PC-9 (cell line): Measurements from ENCODE around the gene PLPP6. TPM values are rescaled to one million over a fixed set of nuclear protein-coding genes. Genes with fewer than 3 reads are reported as not detected.

ENCODE experiments used
- BruUV-seq: library from RNA; stranded (reverse); fragments of 400-500 nt; replicated peaks from 2 replicates; lab custom pipeline; 2021; lab: Mats Ljungman, UMichigan
- CTCF ChIA-PET: fragments of 300-600 bp; sonication (Branson Sonifier 250); formaldehyde crosslinking; loops from one replicate; lab custom pipeline; 2022; ENCODE audit warnings: antibody characterized with exemption; lab: Charles Lee
- POLR2A ChIA-PET: fragments of 300-600 bp; sonication (Branson Sonifier 250); formaldehyde crosslinking; loops from one replicate; lab custom pipeline; 2022; ENCODE audit warnings: antibody characterized with exemption; ENCODE audit not compliant: unreplicated experiment; lab: Charles Lee
- DNase-seq, 2 experiments: peaks; one replicate each; pipeline versions ENCODE4 v3.0.0 to v3.0.0-alpha.2; 2015 to 2022; ENCODE audit warnings: mixed read lengths in 1 of 2
- H2AFZ ChIP-seq: fragments of 200-600 bp; sonication (generic); 2 replicates; pipeline ENCODE4 v1.8.1; 2017; ENCODE audit warnings: antibody characterized with exemption
- H3F3A ChIP-seq: fragments of 200-600 bp; sonication (generic); 2 replicates; pipeline ENCODE4 v1.8.1; 2017; ENCODE audit warnings: antibody characterized with exemption, mild to moderate bottlenecking, low read depth; ENCODE audit not compliant: insufficient read depth
- H3K27ac ChIP-seq: fragments of 200-600 bp; sonication (generic); 2 replicates; pipeline ENCODE4 v1.6.1; 2016; ENCODE audit warnings: mixed run types
- H3K27me3 ChIP-seq: fragments of 200-600 bp; sonication (generic); 2 replicates; pipeline ENCODE4 v1.6.1; 2016; ENCODE audit warnings: low read depth, mixed run types; ENCODE audit not compliant: insufficient read depth
- H3K36me3 ChIP-seq: fragments of 200-600 bp; sonication (generic); 2 replicates; pipeline ENCODE4 v1.6.1; 2016; ENCODE audit warnings: low read depth, mixed run types
- H3K4me1 ChIP-seq: fragments of 200-600 bp; sonication (generic); replicated peaks from 2 replicates; pipeline ENCODE4 v1.6.1; 2016; ENCODE audit warnings: mixed run types; ENCODE audit not compliant: insufficient read depth
- H3K4me2 ChIP-seq: fragments of 200-600 bp; sonication (generic); 2 replicates; pipeline ENCODE4 v1.6.1; 2017; ENCODE audit warnings: mixed run types
- H3K4me3 ChIP-seq: fragments of 200-600 bp; sonication (generic); 2 replicates; pipeline ENCODE4 v1.6.1; 2016; ENCODE audit warnings: mixed run types
- H3K79me2 ChIP-seq: fragments of 200-600 bp; sonication (generic); 2 replicates; pipeline ENCODE4 v1.6.1; 2017; ENCODE audit warnings: low read depth, mixed run types
- H3K9me2 ChIP-seq: fragments of 200-600 bp; sonication (generic); 2 replicates; pipeline ENCODE4 v1.8.1; 2017; ENCODE audit warnings: mild to moderate bottlenecking; ENCODE audit not compliant: insufficient read depth
- H3K9me3 ChIP-seq: fragments of 200-600 bp; sonication (generic); 2 replicates; pipeline ENCODE4 v1.8.1; 2016; ENCODE audit warnings: low read depth; ENCODE audit not compliant: insufficient read depth
- H4K20me1 ChIP-seq: fragments of 200-600 bp; sonication (generic); 2 replicates; pipeline ENCODE4 v1.8.1; 2017; ENCODE audit not compliant: insufficient read depth
- CTCF ChIP-seq: fragments of 200-600 bp; sonication (generic); conservative IDR thresholded peaks from 2 replicates; pipeline ENCODE4 v1.6.1; 2017; ENCODE audit warnings: mixed run types, antibody characterized with exemption, mild to moderate bottlenecking, moderate library complexity
- EZH2 ChIP-seq: fragments of 200-600 bp; sonication (generic); IDR thresholded peaks from 2 replicates; pipeline ENCODE4 v1.8.0; 2017; ENCODE audit warnings: antibody characterized with exemption, low read depth
- intact Hi-C: fragments of 100-400 bp; cut with micrococcal nuclease; formaldehyde crosslinking; loops from one replicate; pipeline ENCODE4 v1.10.0; 2022; ENCODE audit not compliant: unreplicated experiment
- total RNA-seq: library from RNA; stranded (reverse); gene quantifications from 2 replicates; pipeline ENCODE4 v1.2.3, GENCODE V29; 2021

The PLPP6 gene
- total RNA-seq, 1 experiment from 2014 or later: 5.9 TPM

GRCh38 chr9:4680750-4681149 lies 18.7 kb downstream of the PLPP6 start:
- no peaks in the 10 kb centered on the region for H3K9me2 ChIP-seq
- BruUV-seq: no TSS peak
- no peaks in the 10 kb centered on the region for H3K36me3 ChIP-seq
- no peak for DNase-seq
- no peak overlapping the region for H2AFZ ChIP-seq
- CTCF ChIA-PET: no interaction called here
- intact Hi-C loops: no loop called here
- H3F3A ChIP-seq: peaks cover 15% of the 10 kb centered on the region
- H3K4me2 ChIP-seq: peak overlapping the region; percentile 88
- POLR2A ChIA-PET: no interaction called here
- no peaks in the 10 kb centered on the region for H4K20me1 ChIP-seq
- H3K9me3 ChIP-seq: no peaks in the 10 kb centered on the region
- H3K27me3 ChIP-seq: no peaks in the 10 kb centered on the region
- peaks cover 20% of the 10 kb centered on the region for H3K4me1 ChIP-seq
- peaks cover 32% of the 10 kb centered on the region for H3K79me2 ChIP-seq
- H3K4me3 ChIP-seq: peak overlapping the region; percentile 87
- no peak for TF ChIP-seq EZH2
- no peak for TF ChIP-seq CTCF
- no peak overlapping the region for H3K27ac ChIP-seq

GRCh38 chr9:4684820-4685219 lies 22.7 kb downstream of the PLPP6 start:
- H3K79me2 ChIP-seq: peaks cover 31% of the 10 kb centered on the region
- ChIA-PET CTCF (no interaction called here), POLR2A (no interaction called here)
- no peaks in the 10 kb centered on the region for H3K36me3 ChIP-seq
- H4K20me1 ChIP-seq: no peaks in the 10 kb centered on the region
- TF ChIP-seq EZH2 (no peak), CTCF (no peak)
- no peak overlapping the region for H3K27ac ChIP-seq
- no peaks in the 10 kb centered on the region for H3K9me2 ChIP-seq
- no peak for DNase-seq
- no peak overlapping the region for H3K4me3 ChIP-seq
- H3K9me3 ChIP-seq: no peaks in the 10 kb centered on the region
- intact Hi-C loops: no loop called here
- peaks cover 4% of the 10 kb centered on the region; the same call in 1 of the 2 replicates for H3F3A ChIP-seq
- H3K4me1 ChIP-seq: peaks cover 9% of the 10 kb centered on the region
- no peak overlapping the region for H3K4me2 ChIP-seq
- BruUV-seq: no TSS peak
- H3K27me3 ChIP-seq: no peaks in the 10 kb centered on the region
- H2AFZ ChIP-seq: no peak overlapping the region

GRCh38 chr9:4686112-4686511 lies 24.0 kb downstream of the PLPP6 start:
- H4K20me1 ChIP-seq: no peaks in the 10 kb centered on the region
- DNase-seq: no peak
- H3K27me3 ChIP-seq: no peaks in the 10 kb centered on the region
- CTCF ChIA-PET: no interaction called here
- no TSS peak for BruUV-seq
- H3K4me2 ChIP-seq: no peak overlapping the region
- H3K9me2 ChIP-seq: no peaks in the 10 kb centered on the region
- H3K79me2 ChIP-seq: peaks cover 18% of the 10 kb centered on the region
- no peaks in the 10 kb centered on the region for H3K36me3 ChIP-seq
- no peak overlapping the region for H3K27ac ChIP-seq
- no peaks in the 10 kb centered on the region for H3F3A ChIP-seq
- intact Hi-C loops: no loop called here
- H3K4me3 ChIP-seq: no peak overlapping the region
- POLR2A ChIA-PET: no interaction called here
- no peaks in the 10 kb centered on the region for H3K9me3 ChIP-seq
- no peak for TF ChIP-seq CTCF
- TF ChIP-seq EZH2: no peak
- H2AFZ ChIP-seq: no peak overlapping the region
- H3K4me1 ChIP-seq: peaks cover 4% of the 10 kb centered on the region
